ENCODE measurements around the gene SLC52A3. TPM values are rescaled to one million over a fixed set of nuclear protein-coding genes. Genes with fewer than 3 reads are reported as not detected.

The SLC52A3 gene
- total RNA-seq, 4 donors from 2014 or later: 15.7 to 176 (median 26.0) TPM

DNA sequence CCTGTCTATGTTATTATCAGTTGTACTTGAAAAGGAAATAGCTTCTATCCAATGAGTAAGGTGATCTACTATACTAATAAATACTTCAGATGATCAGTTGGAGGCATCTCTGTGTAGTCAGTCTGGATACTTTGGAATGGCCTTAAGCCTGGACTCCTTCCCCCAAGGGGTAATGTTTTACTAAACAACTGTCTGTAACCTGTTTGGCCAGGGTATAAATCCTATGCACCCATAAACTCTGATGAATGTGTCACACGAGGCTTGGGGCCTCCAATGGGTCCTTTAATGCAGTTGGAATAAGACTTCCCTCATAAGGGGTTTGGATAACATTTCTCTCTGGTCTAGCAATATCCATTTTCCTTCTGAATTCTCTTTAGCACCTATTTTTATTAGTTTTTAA is 19.5 kb upstream of the SLC52A3 start:
- TF ChIP-seq POLR2A (IDR thresholded peaks at IDR 0.05): no peak
- TF ChIP-seq, protein P1, sequence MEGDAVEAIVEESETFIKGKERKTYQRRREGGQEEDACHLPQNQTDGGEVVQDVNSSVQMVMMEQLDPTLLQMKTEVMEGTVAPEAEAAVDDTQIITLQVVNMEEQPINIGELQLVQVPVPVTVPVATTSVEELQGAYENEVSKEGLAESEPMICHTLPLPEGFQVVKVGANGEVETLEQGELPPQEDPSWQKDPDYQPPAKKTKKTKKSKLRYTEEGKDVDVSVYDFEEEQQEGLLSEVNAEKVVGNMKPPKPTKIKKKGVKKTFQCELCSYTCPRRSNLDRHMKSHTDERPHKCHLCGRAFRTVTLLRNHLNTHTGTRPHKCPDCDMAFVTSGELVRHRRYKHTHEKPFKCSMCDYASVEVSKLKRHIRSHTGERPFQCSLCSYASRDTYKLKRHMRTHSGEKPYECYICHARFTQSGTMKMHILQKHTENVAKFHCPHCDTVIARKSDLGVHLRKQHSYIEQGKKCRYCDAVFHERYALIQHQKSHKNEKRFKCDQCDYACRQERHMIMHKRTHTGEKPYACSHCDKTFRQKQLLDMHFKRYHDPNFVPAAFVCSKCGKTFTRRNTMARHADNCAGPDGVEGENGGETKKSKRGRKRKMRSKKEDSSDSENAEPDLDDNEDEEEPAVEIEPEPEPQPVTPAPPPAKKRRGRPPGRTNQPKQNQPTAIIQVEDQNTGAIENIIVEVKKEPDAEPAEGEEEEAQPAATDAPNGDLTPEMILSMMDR (IDR thresholded peaks at IDR 0.05): no peak
- H3K9me3 ChIP-seq: peaks cover 0 to 10% (median 2%) of the 10 kb centered on the region in 4 donors
- no peak for DNase-seq
- no peaks in the 10 kb centered on the region for H3K27me3 ChIP-seq
- no peak overlapping the region for H3K4me3 ChIP-seq
- H3K36me3 ChIP-seq: no peaks in the 10 kb centered on the region
- no peaks in the 10 kb centered on the region for H3K4me1 ChIP-seq
- no peak overlapping the region for H3K27ac ChIP-seq

DNA sequence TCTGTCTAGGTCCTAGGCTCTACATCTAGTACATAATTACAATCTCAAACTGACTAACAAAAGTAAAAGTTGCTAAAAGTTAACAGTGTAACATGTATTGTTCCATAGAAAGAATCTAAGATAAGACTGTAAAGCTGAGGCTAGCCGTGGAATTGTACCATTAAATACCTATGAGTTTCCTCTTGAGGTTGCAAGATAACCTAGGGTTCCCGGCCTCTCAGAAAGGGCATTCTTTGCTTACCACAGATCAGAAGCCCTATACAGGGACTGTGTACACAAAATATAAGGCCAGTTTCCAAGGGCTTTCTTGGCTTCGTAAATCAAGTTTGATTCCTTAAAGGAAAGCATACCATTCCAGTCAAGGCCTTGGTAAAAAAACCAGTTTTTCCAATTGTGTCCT is 11.5 kb upstream of the SLC52A3 start:
- H3K4me3 ChIP-seq: no peak overlapping the region
- no peaks in the 10 kb centered on the region for H3K36me3 ChIP-seq
- no peak for DNase-seq
- H3K9me3 ChIP-seq: peaks cover 0 to 4% (median 0%) of the 10 kb centered on the region in 4 donors
- H3K4me1 ChIP-seq: peaks cover 0 to 3% (median 0%) of the 10 kb centered on the region in 4 donors
- H3K27me3 ChIP-seq: no peaks in the 10 kb centered on the region
- H3K27ac ChIP-seq: no peak overlapping the region
- no peak for TF ChIP-seq POLR2A (IDR thresholded peaks at IDR 0.05)
- TF ChIP-seq, protein P1 (IDR thresholded peaks at IDR 0.05): no peak

DNA sequence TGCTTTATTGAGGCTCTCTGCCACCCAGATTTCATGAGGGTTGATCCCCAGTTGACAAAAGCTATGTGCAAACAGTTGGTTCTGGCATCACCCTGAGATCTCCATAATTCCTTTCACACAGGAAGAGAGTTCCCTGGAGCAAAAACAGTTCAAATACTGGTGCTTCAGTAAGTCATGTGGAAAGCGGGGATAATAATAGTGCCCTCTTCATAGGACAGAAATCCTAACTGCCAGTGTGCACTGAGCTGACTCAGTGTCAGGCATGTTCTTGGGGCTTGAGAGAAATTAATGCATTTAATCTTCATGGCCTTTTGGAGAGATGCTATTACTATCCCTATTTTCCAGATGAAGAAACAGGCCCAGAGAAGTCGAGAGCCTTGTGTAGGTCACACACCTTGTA is 7.9 kb upstream of the SLC52A3 start:
- peaks cover 0 to 21% (median 0%) of the 10 kb centered on the region in 4 donors for H3K4me1 ChIP-seq
- TF ChIP-seq, protein P1 (IDR thresholded peaks at IDR 0.05): no peak
- TF ChIP-seq POLR2A (IDR thresholded peaks at IDR 0.05): no peak
- no peaks in the 10 kb centered on the region for H3K9me3 ChIP-seq
- no peaks in the 10 kb centered on the region for H3K36me3 ChIP-seq
- H3K4me3 ChIP-seq: peak overlapping the region in 1 of 4 donors; percentile 60
- no peaks in the 10 kb centered on the region for H3K27me3 ChIP-seq
- H3K27ac ChIP-seq: peak overlapping the region in 3 of 4 donors; percentile 62 to 90 (median 78)
- no peak for DNase-seq

DNA sequence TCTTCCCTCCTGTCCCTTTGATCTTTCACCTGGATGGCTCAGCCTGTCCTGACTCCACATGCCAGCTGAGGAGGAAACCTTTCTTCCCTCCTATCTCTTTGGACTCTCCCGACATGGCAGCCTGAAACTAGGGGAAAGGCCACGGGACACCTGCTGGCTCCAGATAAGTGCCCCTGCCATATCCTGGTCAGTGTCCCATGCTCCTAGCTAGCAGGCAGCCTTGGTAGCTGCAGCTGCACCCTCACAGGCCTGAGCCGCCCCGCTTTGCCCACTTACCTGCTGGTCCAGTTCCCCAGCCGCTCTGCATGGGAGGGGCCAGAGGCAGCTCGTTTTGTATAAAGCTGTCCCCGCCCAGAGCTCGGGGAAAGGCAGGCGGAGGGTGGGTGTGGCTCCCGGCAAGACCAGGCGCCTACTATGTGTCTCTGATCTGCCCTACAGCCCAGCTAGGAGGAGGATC is 7.4 kb upstream of the SLC52A3 start:
- peak in 2 of 3 donors; percentile 86 to 89 for DNase-seq
- H3K27me3 ChIP-seq: no peaks in the 10 kb centered on the region
- H3K9me3 ChIP-seq: no peaks in the 10 kb centered on the region
- H3K27ac ChIP-seq: peak overlapping the region in 3 of 4 donors; percentile 62 to 90 (median 78)
- peak overlapping the region in 2 of 4 donors; percentile 34 to 60 for H3K4me3 ChIP-seq
- H3K36me3 ChIP-seq: no peaks in the 10 kb centered on the region
- peak; percentile 73 to 95 for TF ChIP-seq POLR2A (IDR thresholded peaks at IDR 0.05)
- TF ChIP-seq, protein P1 (IDR thresholded peaks at IDR 0.05): no peak
- peaks cover 0 to 23% (median 0%) of the 10 kb centered on the region in 4 donors for H3K4me1 ChIP-seq

DNA sequence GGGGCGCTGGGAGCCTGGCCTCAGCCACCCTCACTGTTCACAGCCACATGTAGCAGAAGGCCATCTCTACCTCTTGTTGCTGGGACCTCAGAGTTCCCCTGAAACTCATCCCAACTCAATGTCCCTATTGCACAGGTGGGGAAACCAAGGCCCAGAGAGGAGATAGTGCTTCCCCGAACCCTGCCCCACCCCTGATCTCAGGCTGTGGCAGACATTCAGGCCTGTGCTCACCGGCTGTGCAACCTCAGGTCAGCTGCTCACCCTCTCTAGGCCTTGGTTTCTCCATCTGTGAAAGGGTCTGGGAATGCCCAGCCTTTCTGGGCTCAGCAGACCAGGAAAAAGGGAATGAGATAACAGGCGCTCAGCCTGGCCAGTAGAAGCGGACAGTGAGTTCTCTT is 6.4 kb upstream of the SLC52A3 start:
- Histone ChIP-seq H3K36me3 (no peaks in the 10 kb centered on the region), H3K4me3 (peak overlapping the region in 2 of 4 donors; percentile 34 to 60), H3K9me3 (no peaks in the 10 kb centered on the region), H3K27me3 (no peaks in the 10 kb centered on the region), H3K4me1 (peaks cover 0 to 32% (median 0%) of the 10 kb centered on the region in 4 donors), H3K27ac (peak overlapping the region in 3 of 4 donors; percentile 62 to 90 (median 78))
- no peak for TF ChIP-seq POLR2A (IDR thresholded peaks at IDR 0.05)
- TF ChIP-seq, protein P1 (IDR thresholded peaks at IDR 0.05): no peak
- no peak for DNase-seq

Measured in Peyer's patch (tissue), 4 donors.